ENCODE results near the gene CLDN14. TPM values are rescaled to one million over a fixed set of nuclear protein-coding genes. Genes with fewer than 3 reads are reported as not detected.
"Not testable (repeated sequence)": the region's sequence is repeated elsewhere in the genome, so short reads cannot be mapped to it uniquely, and the experiment has no call there.

Gene CLDN14
- total and polyA plus RNA-seq, 2 donors, result 0.09 to 0.16 TPM

- WGBS, result 75% methylated on average over 10 of the region's 10 CpGs
- H3K4me1 ChIP-seq (ENCODE audit: insufficient read depth), result no peaks in the 10 kb centered on the region
- no peak overlapping the region for H3K27ac ChIP-seq (ENCODE audit: low read depth)
- H3K36me3 ChIP-seq (ENCODE audit: insufficient read depth), result no peaks in the 10 kb centered on the region
- no peak overlapping the region for H3K4me3 ChIP-seq (ENCODE audit: low read depth, low read length)
- no peak for DNase-seq (ENCODE audit: extremely low spot score)
These were observed 9.3 kb upstream of the CLDN14 start for GRCh38 chr21:36489103-36489775.

- H3K27ac ChIP-seq (ENCODE audit: low read depth), result no peak overlapping the region
- no peak overlapping the region for H3K4me3 ChIP-seq (ENCODE audit: low read depth, low read length)
- no peaks in the 10 kb centered on the region for H3K4me1 ChIP-seq (ENCODE audit: insufficient read depth)
- peak; percentile 20 for DNase-seq (ENCODE audit: extremely low spot score)
- WGBS, result 48% methylated on average over 6 of the region's 6 CpGs
- H3K36me3 ChIP-seq (ENCODE audit: insufficient read depth), result no peaks in the 10 kb centered on the region
These were observed 7.9 kb upstream of the CLDN14 start for GRCh38 chr21:36487641-36488307.

DNA sequence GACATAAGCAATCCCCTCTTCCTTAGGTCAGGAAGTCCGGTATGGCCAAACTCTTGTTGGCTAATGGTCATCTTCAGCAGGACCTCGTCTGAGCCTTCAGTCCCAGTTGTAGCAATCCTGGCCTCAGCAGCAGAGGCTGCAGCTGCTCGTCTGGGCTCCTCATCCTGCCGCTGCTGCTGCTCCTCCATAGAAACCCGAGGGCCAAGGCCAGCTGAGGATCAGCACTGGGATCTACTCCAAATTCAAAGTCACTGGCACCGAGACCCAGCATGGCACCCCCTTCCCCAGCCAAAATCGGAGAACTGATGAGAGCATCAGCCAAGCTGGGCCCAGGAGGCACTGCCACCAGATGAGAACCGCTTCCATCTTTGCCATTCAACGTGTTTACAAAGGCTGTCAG lies 6.3 kb upstream of the CLDN14 start:
- 87% methylated on average over 9 of the region's 9 CpGs for WGBS
- no peak overlapping the region for H3K4me3 ChIP-seq (ENCODE audit: low read depth, low read length)
- H3K36me3 ChIP-seq (ENCODE audit: insufficient read depth), result no peaks in the 10 kb centered on the region
- no peak for DNase-seq (ENCODE audit: extremely low spot score)
- no peaks in the 10 kb centered on the region for H3K4me1 ChIP-seq (ENCODE audit: insufficient read depth)
- no peak overlapping the region for H3K27ac ChIP-seq (ENCODE audit: low read depth)

DNA sequence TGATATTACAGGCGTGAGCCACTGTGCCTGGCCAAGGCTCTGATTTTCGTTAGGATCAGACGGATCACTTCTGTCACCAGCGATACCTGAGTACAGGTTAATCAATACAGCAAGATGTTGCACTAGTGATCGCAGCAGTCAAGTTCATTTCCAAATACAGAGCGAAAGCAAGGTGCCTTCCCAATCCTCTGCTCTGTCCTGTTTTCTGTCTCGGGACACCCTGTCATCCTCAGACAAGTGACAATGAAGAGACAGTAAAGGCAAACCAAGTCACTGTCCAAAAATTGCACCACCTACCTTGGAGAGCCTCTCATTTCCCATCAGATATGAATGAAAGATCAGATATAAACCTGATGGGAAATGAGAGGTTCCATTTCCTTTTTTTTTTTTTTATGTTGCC lies 5.6 kb upstream of the CLDN14 start:
- Histone ChIP-seq H3K36me3 (ENCODE audit: insufficient read depth) (no peaks in the 10 kb centered on the region), H3K4me3 (ENCODE audit: low read depth, low read length) (no peak overlapping the region), H3K27ac (ENCODE audit: low read depth) (no peak overlapping the region), H3K4me1 (ENCODE audit: insufficient read depth) (no peaks in the 10 kb centered on the region)
- WGBS, result 92% methylated on average over 7 of the region's 7 CpGs
- no peak for DNase-seq (ENCODE audit: extremely low spot score)

DNA sequence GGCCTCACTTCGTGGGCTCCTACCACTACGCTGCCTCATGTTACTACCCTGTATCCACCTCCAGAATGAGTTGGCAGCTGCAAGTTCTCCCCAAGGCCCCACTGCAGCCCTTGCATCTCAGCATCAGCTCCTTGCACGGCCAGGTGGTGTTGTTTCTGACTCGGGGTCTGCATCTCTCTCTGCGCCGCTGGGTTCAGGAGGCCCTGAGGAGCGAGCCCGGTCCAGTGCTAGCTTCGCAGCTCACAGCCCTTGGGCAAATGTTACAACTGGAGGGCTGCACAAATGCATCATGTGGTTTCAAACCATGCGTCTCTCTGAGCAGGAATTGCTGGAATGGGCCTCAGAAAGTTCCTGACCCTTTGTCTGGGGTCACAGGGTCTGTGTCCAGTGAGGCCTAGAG lies 3.2 kb upstream of the CLDN14 start:
- Histone ChIP-seq H3K4me3 (ENCODE audit: low read depth, low read length) (no peak overlapping the region), H3K36me3 (ENCODE audit: insufficient read depth) (no peaks in the 10 kb centered on the region), H3K4me1 (ENCODE audit: insufficient read depth) (no peaks in the 10 kb centered on the region), H3K27ac (ENCODE audit: low read depth) (no peak overlapping the region)
- no peak for DNase-seq (ENCODE audit: extremely low spot score)
- 92% methylated on average over 10 of the region's 10 CpGs for WGBS

DNA sequence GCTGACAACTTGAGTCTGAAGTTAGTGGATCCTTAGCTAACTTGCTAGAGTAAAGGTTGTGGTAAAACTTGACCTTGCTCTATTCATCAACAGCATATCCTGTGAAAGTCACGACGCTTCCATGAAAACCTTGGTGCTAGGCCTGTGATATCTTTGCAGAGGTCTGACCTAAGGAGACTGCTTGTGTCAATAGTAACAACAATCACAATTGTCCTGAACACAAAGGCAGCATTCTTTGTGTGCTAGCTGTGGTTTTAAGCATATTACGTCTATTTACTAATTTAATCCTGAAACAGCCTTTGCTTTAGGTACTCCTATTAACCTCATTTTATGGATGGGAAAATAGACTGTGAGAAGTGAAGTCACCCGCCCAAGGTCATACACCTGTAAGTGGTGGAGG lies 2.8 kb upstream of the CLDN14 start:
- H3K27ac ChIP-seq (ENCODE audit: low read depth), result no peak overlapping the region
- no peaks in the 10 kb centered on the region for H3K4me1 ChIP-seq (ENCODE audit: insufficient read depth)
- no peak overlapping the region for H3K4me3 ChIP-seq (ENCODE audit: low read depth, low read length)
- no peaks in the 10 kb centered on the region for H3K36me3 ChIP-seq (ENCODE audit: insufficient read depth)
- WGBS, result 93% methylated on average over 4 of the region's 4 CpGs
- no peak for DNase-seq (ENCODE audit: extremely low spot score)

GRCh38 chr21:36482181-36482580 lies 2.3 kb upstream of the CLDN14 start:
- DNase-seq (ENCODE audit: extremely low spot score), result no peak
- 78% methylated on average over 4 of the region's 4 CpGs for WGBS
- H3K4me3 ChIP-seq (ENCODE audit: low read depth, low read length), result no peak overlapping the region
- H3K27ac ChIP-seq (ENCODE audit: low read depth), result no peak overlapping the region
- no peaks in the 10 kb centered on the region for H3K36me3 ChIP-seq (ENCODE audit: insufficient read depth)
- no peaks in the 10 kb centered on the region for H3K4me1 ChIP-seq (ENCODE audit: insufficient read depth)

DNA sequence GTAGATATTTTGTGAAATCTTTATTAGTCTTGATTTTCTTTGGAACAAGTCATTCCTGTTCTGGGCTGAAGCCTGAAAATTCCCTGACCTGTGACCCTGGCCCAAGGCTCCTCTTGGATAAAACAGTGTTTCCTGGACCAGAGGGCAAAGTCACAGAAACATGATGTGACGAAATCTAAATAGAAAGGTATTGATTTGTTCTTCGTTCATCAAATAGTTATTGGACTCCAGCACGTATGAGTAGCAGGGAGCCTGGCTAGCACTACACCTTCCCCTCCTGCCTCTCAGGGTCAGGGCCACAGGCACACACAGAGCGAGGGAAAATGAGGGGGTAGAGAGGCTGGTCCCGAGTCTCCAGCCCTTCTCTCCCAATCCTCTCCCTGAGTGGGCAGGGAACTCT lies 1.7 kb upstream of the CLDN14 start:
- no peaks in the 10 kb centered on the region for H3K4me1 ChIP-seq (ENCODE audit: insufficient read depth)
- H3K27ac ChIP-seq (ENCODE audit: low read depth), result no peak overlapping the region
- DNase-seq (ENCODE audit: extremely low spot score), result no peak
- WGBS, result 83% methylated on average over 5 of the region's 5 CpGs
- H3K36me3 ChIP-seq (ENCODE audit: insufficient read depth), result no peaks in the 10 kb centered on the region
- no peak overlapping the region for H3K4me3 ChIP-seq (ENCODE audit: low read depth, low read length)

GRCh38 chr21:36480618-36481017 lies 696 bp upstream of the CLDN14 start:
- no peak overlapping the region for H3K27ac ChIP-seq (ENCODE audit: low read depth)
- H3K4me3 ChIP-seq (ENCODE audit: low read depth, low read length), result no peak overlapping the region
- no peaks in the 10 kb centered on the region for H3K36me3 ChIP-seq (ENCODE audit: insufficient read depth)
- 87% methylated on average over 12 of the region's 12 CpGs for WGBS
- H3K4me1 ChIP-seq (ENCODE audit: insufficient read depth), result no peaks in the 10 kb centered on the region
- no peak for DNase-seq (ENCODE audit: extremely low spot score)

DNA sequence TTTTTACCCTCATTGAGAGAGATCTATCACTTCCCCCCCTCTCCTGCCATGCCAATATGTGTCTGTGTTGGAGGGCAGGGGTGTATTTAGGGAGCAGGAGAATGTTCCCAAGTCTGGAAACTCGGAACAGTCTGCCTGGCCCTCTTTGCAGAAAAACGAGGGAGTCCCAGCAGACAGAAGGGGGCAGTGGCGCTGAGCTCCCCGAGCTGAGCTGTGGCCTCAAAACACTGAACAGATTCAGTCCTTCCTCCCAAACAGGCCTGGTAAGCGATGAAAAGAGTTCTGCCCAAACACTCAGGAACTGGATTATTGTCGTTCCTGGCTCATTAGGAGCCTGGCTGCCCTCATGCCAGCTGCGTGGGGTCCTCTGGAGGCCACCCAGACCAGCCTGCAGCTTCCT lies 981 bp downstream of the CLDN14 start:
- 48% methylated on average over 7 of the region's 7 CpGs for WGBS
- DNase-seq (ENCODE audit: extremely low spot score), result no peak
- H3K4me1 ChIP-seq (ENCODE audit: insufficient read depth), result no peaks in the 10 kb centered on the region
- H3K27ac ChIP-seq (ENCODE audit: low read depth), result no peak overlapping the region
- H3K4me3 ChIP-seq (ENCODE audit: low read depth, low read length), result no peak overlapping the region
- H3K36me3 ChIP-seq (ENCODE audit: insufficient read depth), result no peaks in the 10 kb centered on the region

DNA sequence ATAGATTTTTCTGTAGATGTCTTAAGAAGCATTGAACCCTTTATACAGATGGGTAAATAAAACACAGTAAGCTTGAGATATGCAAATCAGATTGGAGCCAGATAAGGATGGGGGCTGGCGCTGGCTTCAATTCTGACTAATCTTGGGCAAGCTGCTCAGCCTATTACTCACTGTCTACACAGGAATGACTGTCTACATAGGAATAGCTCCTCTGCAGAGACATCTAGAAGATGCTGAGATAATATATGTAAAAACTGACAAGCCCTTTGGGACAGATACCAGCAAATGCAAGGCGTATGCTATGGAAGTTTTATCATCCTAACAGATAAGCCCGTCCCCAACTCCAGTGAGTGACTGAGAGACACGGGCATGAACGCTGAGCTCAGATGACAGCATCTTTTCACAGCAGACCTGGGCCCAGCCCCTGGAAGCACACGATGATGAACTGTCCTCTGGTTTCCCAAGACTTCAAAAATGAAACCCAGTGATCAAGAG lies 1.7 kb downstream of the CLDN14 start:
- DNase-seq (ENCODE audit: extremely low spot score), result no peak
- Histone ChIP-seq H3K27ac (ENCODE audit: low read depth) (no peak overlapping the region), H3K4me1 (ENCODE audit: insufficient read depth) (no peaks in the 10 kb centered on the region), H3K4me3 (ENCODE audit: low read depth, low read length) (no peak overlapping the region), H3K36me3 (ENCODE audit: insufficient read depth) (no peaks in the 10 kb centered on the region)
- WGBS, result 53% methylated on average over 6 of the region's 6 CpGs

- Histone ChIP-seq H3K4me3 (ENCODE audit: low read depth, low read length) (no peak overlapping the region), H3K4me1 (ENCODE audit: insufficient read depth) (no peaks in the 10 kb centered on the region), H3K27ac (ENCODE audit: low read depth) (no peak overlapping the region), H3K36me3 (ENCODE audit: insufficient read depth) (no peaks in the 10 kb centered on the region)
- DNase-seq (ENCODE audit: extremely low spot score), result no peak
- WGBS, result 77% methylated on average over 7 of the region's 7 CpGs
These were observed 2.4 kb downstream of the CLDN14 start for GRCh38 chr21:36477559-36477958.

GRCh38 chr21:36477001-36477400 lies 2.9 kb downstream of the CLDN14 start:
- H3K36me3 ChIP-seq (ENCODE audit: insufficient read depth), result no peaks in the 10 kb centered on the region

GRCh38 chr21:36476541-36476940 lies 3.4 kb downstream of the CLDN14 start:
- 77% methylated on average over 5 of the region's 5 CpGs for WGBS
- not testable (repeated sequence) for DNase-seq (ENCODE audit: extremely low spot score); H3K36me3 ChIP-seq (ENCODE audit: insufficient read depth); H3K4me1 ChIP-seq (ENCODE audit: insufficient read depth); H3K4me3 ChIP-seq (ENCODE audit: low read depth, low read length); H3K27ac ChIP-seq (ENCODE audit: low read depth)

More at GRCh38 chr21:36477001-36477400, 2.9 kb downstream of the CLDN14 start:
- 68% methylated on average over 4 of the region's 4 CpGs for WGBS
- Histone ChIP-seq H3K4me3 (ENCODE audit: low read depth, low read length) (no peak overlapping the region), H3K27ac (ENCODE audit: low read depth) (no peak overlapping the region), H3K4me1 (ENCODE audit: insufficient read depth) (no peaks in the 10 kb centered on the region)
- DNase-seq (ENCODE audit: extremely low spot score), result no peak
